HCT116 (cell line): ENCODE data around the gene C11orf98. TPM values are rescaled to one million over a fixed set of nuclear protein-coding genes. Genes with fewer than 3 reads are reported as not detected.

Experiments used
- ATAC-seq: fragments of 200-7000 bp; cut with Tn5 transposase; 2 replicates; pipeline ENCODE4 v1.9.1; 2020; ENCODE audit warnings: mild to moderate bottlenecking, moderate library complexity
- BruUV-seq: library from RNA; stranded (reverse); fragments of 400-500 nt; replicated peaks from 2 replicates; lab custom pipeline; 2021; lab: Mats Ljungman, UMichigan
- CTCF ChIA-PET: fragments of 300-600 bp; sonication (Branson Sonifier 250); formaldehyde crosslinking; loops from one replicate; lab custom pipeline; 2021; ENCODE audit warnings: antibody characterized with exemption; lab: Charles Lee
- POLR2A ChIA-PET: fragments of 300-600, 350-600 bp; sonication (Branson Sonifier 250); formaldehyde crosslinking; loops from one replicate; lab custom pipeline; 2021; ENCODE audit warnings: antibody characterized with exemption; lab: Charles Lee
- RAD21 ChIA-PET, 2 experiments: fragments of 300-600 bp; sonication (Branson Sonifier 250); formaldehyde crosslinking; loops; one replicate each; lab custom pipeline; 2023; ENCODE audit warnings: low total read pairs in 2 of 2; ENCODE audit not compliant: uncharacterized antibody in 2 of 2, unreplicated experiment in 2 of 2, low non-redundant PET in 1 of 2; lab: Charles Lee
- DNase-seq: peaks from one replicate; pipeline ENCODE4 v3.0.0-alpha.2; 2010; ENCODE audit warnings: low read depth, low spot score
- H2AFZ ChIP-seq: fragments of 200-600 bp; shearing (Covaris generic), sonication (generic); 2 replicates; pipeline ENCODE4 v1.6.1; 2017; ENCODE audit warnings: low read depth, mixed run types, mixed read lengths, antibody characterized with exemption, low read length; ENCODE audit not compliant: poor library complexity, severe bottlenecking
- H3K27ac ChIP-seq: 2 replicates; pipeline ENCODE4 v1.5.1; 2012; ENCODE audit warnings: low read depth, low read length
- H3K27me3 ChIP-seq: fragments of 200-600 bp; sonication (generic); 2 replicates; pipeline ENCODE4 v1.6.1; 2016; ENCODE audit warnings: mixed run types, low read length, mixed read lengths; ENCODE audit not compliant: insufficient read depth
- H3K36me3 ChIP-seq, 2 experiments: fragments of 200-500 bp in 1 of 2; fragments of 200-600 bp in 1 of 2; sonication (Bioruptor generic) in 1 of 2; sonication (generic) in 1 of 2; 2 replicates each; pipeline versions ENCODE4 v1.5.1 to v1.6.1; 2014 to 2016; ENCODE audit warnings: low read length in 2 of 2, inconsistent platforms in 1 of 2, mixed read lengths in 1 of 2, mixed run types in 1 of 2; ENCODE audit not compliant: insufficient read depth in 2 of 2, control insufficient read depth in 1 of 2
- H3K4me1 ChIP-seq, 2 experiments: fragments of 200-600 bp in 1 of 2; sonication (generic) in 1 of 2; 2 replicates each; pipeline versions ENCODE4 v1.5.1 to v1.6.1; 2012 to 2017; ENCODE audit warnings: low read length in 2 of 2, inconsistent platforms in 1 of 2, mild to moderate bottlenecking in 1 of 2, mixed read lengths in 1 of 2, mixed run types in 1 of 2, moderate library complexity in 1 of 2; ENCODE audit not compliant: insufficient read depth in 2 of 2, control insufficient read depth in 1 of 2
- H3K4me2 ChIP-seq: fragments of 200-600 bp; sonication (generic); 2 replicates; pipeline ENCODE4 v1.6.1; 2017; ENCODE audit warnings: mixed run types, low read length, mixed read lengths
- H3K4me3 ChIP-seq, 2 experiments: fragments of 200-600 bp in 1 of 2; sonication (generic) in 1 of 2; replicated peaks in 1 of 2; 2 replicates each; pipeline ENCODE4 v1.5.1; 2011 to 2016; ENCODE audit warnings: low read length in 2 of 2, control low read depth in 1 of 2, low read depth in 1 of 2, mild to moderate bottlenecking in 1 of 2, mixed read lengths in 1 of 2, mixed run types in 1 of 2
- H3K79me2 ChIP-seq: fragments of 200-600 bp; sonication (generic); 2 replicates; pipeline ENCODE4 v1.6.1; 2017; ENCODE audit warnings: mild to moderate bottlenecking, mixed run types, low read length, moderate library complexity, mixed read lengths; ENCODE audit not compliant: insufficient read depth
- H3K9ac ChIP-seq: fragments of 200-600 bp; sonication (generic); 2 replicates; pipeline ENCODE4 v1.6.1; 2016; ENCODE audit warnings: low read length, mixed read lengths
- H3K9me2 ChIP-seq: fragments of 200-600 bp; sonication (generic), shearing (Covaris generic); 2 replicates; pipeline ENCODE4 v1.6.1; 2017; ENCODE audit warnings: mixed run types, mild to moderate bottlenecking, moderate library complexity; ENCODE audit not compliant: insufficient read depth
- H3K9me3 ChIP-seq, 2 experiments: fragments of 200-500 bp in 1 of 2; fragments of 200-600 bp in 1 of 2; sonication (Bioruptor generic) in 1 of 2; sonication (generic) in 1 of 2; 2 replicates each; pipeline ENCODE4 v1.6.1; 2014 to 2017; ENCODE audit warnings: low read length in 2 of 2, mixed read lengths in 2 of 2, inconsistent platforms in 1 of 2, low read depth in 1 of 2, mild to moderate bottlenecking in 1 of 2, mixed run types in 1 of 2, moderate library complexity in 1 of 2; ENCODE audit not compliant: control insufficient read depth in 1 of 2, insufficient read depth in 1 of 2
- H4K20me1 ChIP-seq: fragments of 200-600 bp; sonication (generic), shearing (Covaris generic); 2 replicates; pipeline ENCODE4 v1.6.1; 2017; ENCODE audit warnings: mixed run types, mild to moderate bottlenecking, moderate library complexity; ENCODE audit not compliant: insufficient read depth
- EZH2 ChIP-seq: fragments of 200-600 bp; sonication (generic); IDR thresholded peaks from 2 replicates; pipeline ENCODE4 v1.6.1; 2017; ENCODE audit warnings: antibody characterized with exemption, mixed run types
- EZH2phosphoT487 ChIP-seq: fragments of 200-600 bp; IDR thresholded peaks from 2 replicates; pipeline ENCODE4 v1.6.1; 2018; ENCODE audit warnings: antibody characterized with exemption, borderline replicate concordance
- JUND ChIP-seq: IDR thresholded peaks from 2 replicates; pipeline ENCODE4 v1.6.1; 2012
- POLR2AphosphoS5 ChIP-seq: IDR thresholded peaks from 2 replicates; pipeline ENCODE4 v1.6.1; 2011; ENCODE audit warnings: mild to moderate bottlenecking, low read depth, low read length, moderate library complexity
- SRF ChIP-seq: IDR thresholded peaks from 2 replicates; pipeline ENCODE4 v1.6.1; 2012; ENCODE audit warnings: low read depth
- YY1 ChIP-seq: IDR thresholded peaks from 2 replicates; pipeline ENCODE4 v1.6.1; 2011; ENCODE audit warnings: low read length, low read depth, moderate library complexity, mild to moderate bottlenecking; ENCODE audit not compliant: insufficient replicate concordance; ENCODE audit errors: extremely low read depth
- intact Hi-C: fragments of 100-400 bp; cut with micrococcal nuclease; formaldehyde crosslinking; loops from 2 replicates; pipeline ENCODE4 v1.10.0; 2022
- total RNA-seq: library from RNA; stranded (reverse); gene quantifications from one replicate; pipeline ENCODE4 v1.2.1, GENCODE V29; 2021; ENCODE audit not compliant: unreplicated experiment
- TF ChIP-seq, protein P1 (sequence below): IDR thresholded peaks from 2 replicates; pipeline ENCODE4 v1.6.1; 2012
- TF ChIP-seq, protein P2 (sequence below), 3 experiments: fragments of 200-600 bp in 1 of 3; sonication (generic) in 1 of 3; IDR thresholded peaks in 2 of 3; conservative IDR thresholded peaks in 1 of 3; 2 replicates each; pipeline ENCODE4 v1.5.1; 2012 to 2017; ENCODE audit warnings: low read depth in 2 of 3, low read length in 2 of 3, antibody characterized with exemption in 1 of 3, borderline replicate concordance in 1 of 3, control low read depth in 1 of 3, mild to moderate bottlenecking in 1 of 3, mixed read lengths in 1 of 3, mixed run types in 1 of 3, moderate library complexity in 1 of 3; ENCODE audit not compliant: insufficient read depth in 1 of 3

C11orf98 gene
- total RNA-seq, 1 experiment from 2014 or later: 121 TPM

DNA sequence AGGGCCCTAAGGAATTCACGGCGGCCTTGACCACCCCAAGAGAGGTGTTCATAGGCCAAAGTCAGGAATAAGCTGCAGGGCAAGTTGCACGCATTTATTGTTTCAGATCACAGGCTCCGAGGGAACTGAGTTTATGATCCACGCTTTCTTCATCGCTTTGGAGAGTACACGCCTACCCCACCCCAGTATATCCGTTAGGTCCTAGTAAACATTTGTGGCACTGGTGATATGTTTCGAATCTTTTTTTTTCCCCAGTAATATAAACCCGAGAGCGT, 19.4 kb downstream of the C11orf98 start (continued):
- TF ChIP-seq, protein P1, sequence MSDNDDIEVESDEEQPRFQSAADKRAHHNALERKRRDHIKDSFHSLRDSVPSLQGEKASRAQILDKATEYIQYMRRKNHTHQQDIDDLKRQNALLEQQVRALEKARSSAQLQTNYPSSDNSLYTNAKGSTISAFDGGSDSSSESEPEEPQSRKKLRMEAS: no peak

DNA sequence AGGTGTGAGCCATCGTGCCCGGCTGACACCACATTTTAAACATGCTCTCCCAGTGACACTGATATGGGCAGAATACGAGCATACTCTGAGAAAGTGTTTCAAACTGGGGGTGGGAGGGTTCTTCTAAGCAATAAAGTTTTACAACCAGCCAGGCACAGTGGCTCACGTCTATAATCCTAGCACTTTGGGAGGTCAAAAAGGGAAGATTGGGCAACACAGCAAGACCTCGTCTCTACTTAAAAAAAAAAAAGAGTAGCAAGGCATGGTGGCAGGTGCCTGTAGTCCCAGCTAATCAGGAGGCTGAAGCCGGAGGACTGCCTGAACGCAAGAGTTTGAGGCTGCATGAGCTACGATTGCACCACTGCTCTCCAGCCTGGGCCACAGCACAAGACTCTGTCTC, 20.8 kb downstream of the C11orf98 start:
- intact Hi-C loops: no loop called here

More for the DNA sequence above, 20.8 kb downstream of the C11orf98 start:
- H3K9me2 ChIP-seq: no peaks in the 10 kb centered on the region
- no peak for ATAC-seq
- no peaks in the 10 kb centered on the region for H3K27me3 ChIP-seq
- H3K27ac ChIP-seq: no peak overlapping the region
- no peak overlapping the region for H3K4me3 ChIP-seq
- H3K4me2 ChIP-seq: no peak overlapping the region
- RAD21 ChIA-PET: no interaction called here
- H2AFZ ChIP-seq: no peak overlapping the region
- POLR2A ChIA-PET: interaction anchor here (1.6 to 14.1 kb wide), 2 partner anchors 21 to 27 kb away, joined by 5 to 195 read pairs; partner anchors contain the start of genes C11orf98, CSKMT, LBHD1 and UQCC3
- no peaks in the 10 kb centered on the region for H4K20me1 ChIP-seq
- H3K9ac ChIP-seq: no peak overlapping the region
- peaks cover 67% of the 10 kb centered on the region for H3K79me2 ChIP-seq
- DNase-seq: no peak
- BruUV-seq: no TSS peak
- CTCF ChIA-PET: no interaction called here
- no peaks in the 10 kb centered on the region for H3K9me3 ChIP-seq
- peaks cover 5 to 15% of the 10 kb centered on the region in 2 experiments; a peak in 3 of 4 replicates for H3K4me1 ChIP-seq
- TF ChIP-seq JUND (no peak), SRF (no peak), POLR2AphosphoS5 (no peak), EZH2phosphoT487 (no peak), EZH2 (no peak), YY1 (no peak)
- TF ChIP-seq, protein P2, sequence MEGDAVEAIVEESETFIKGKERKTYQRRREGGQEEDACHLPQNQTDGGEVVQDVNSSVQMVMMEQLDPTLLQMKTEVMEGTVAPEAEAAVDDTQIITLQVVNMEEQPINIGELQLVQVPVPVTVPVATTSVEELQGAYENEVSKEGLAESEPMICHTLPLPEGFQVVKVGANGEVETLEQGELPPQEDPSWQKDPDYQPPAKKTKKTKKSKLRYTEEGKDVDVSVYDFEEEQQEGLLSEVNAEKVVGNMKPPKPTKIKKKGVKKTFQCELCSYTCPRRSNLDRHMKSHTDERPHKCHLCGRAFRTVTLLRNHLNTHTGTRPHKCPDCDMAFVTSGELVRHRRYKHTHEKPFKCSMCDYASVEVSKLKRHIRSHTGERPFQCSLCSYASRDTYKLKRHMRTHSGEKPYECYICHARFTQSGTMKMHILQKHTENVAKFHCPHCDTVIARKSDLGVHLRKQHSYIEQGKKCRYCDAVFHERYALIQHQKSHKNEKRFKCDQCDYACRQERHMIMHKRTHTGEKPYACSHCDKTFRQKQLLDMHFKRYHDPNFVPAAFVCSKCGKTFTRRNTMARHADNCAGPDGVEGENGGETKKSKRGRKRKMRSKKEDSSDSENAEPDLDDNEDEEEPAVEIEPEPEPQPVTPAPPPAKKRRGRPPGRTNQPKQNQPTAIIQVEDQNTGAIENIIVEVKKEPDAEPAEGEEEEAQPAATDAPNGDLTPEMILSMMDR (IDR thresholded peaks at IDR 0.05 in 2 of 3, conservative IDR thresholded peaks at IDR 0.05 in 1 of 3; ENCODE audit: borderline replicate concordance in 1 of 3, insufficient read depth in 1 of 3, low read depth in 2 of 3, low read length in 2 of 3): no peak
- H3K36me3 ChIP-seq: peaks cover 11 to 19% of the 10 kb centered on the region in 2 experiments; a peak in 3 of 4 replicates
